HFF-Myc (cell line): ENCODE results near the gene CST9.

ENCODE experiments used
- DNase-seq: peaks from one replicate; pipeline ENCODE4 v3.0.0-alpha.2; 2011; ENCODE audit warnings: low read depth; ENCODE audit errors: extremely low read depth
- H3K4me3 ChIP-seq: replicated peaks from 2 replicates; pipeline ENCODE4 v1.5.1; 2011; ENCODE audit warnings: low read depth, mild to moderate bottlenecking, control low read depth, low read length
- CTCF ChIP-seq: IDR thresholded peaks from 2 replicates; pipeline ENCODE4 v1.5.1; 2012; ENCODE audit warnings: mild to moderate bottlenecking, low read depth, low read length, control low read depth; ENCODE audit errors: missing control alignments

The CST9 gene

GRCh38 chr20:23568320-23568970 lies 37.3 kb downstream of the CST9 start, which contains the start of gene CST9L:
Gene CST9L (minus strand): TSS chr20:23568484. CDS start chr20:23568450, 34 bp downstream.
- no peak within 1 kb of the TSS for H3K4me3 ChIP-seq
- no peak for DNase-seq
- TF ChIP-seq CTCF = no peak

- no peak for TF ChIP-seq CTCF
- H3K4me3 ChIP-seq = no peak overlapping the region
Measured at GRCh38 chr20:23566199-23566932, 39.4 kb downstream of the CST9 start.

GRCh38 chr20:23565503-23566045 lies 40.1 kb downstream of the CST9 start:
- no peak for DNase-seq
- no peak for TF ChIP-seq CTCF
- no peak overlapping the region for H3K4me3 ChIP-seq

More at GRCh38 chr20:23566199-23566932, 39.4 kb downstream of the CST9 start:
- DNase-seq = no peak

GRCh38 chr20:23564927-23565326 lies 40.8 kb downstream of the CST9 start:
- no peak for TF ChIP-seq CTCF
- H3K4me3 ChIP-seq = no peak overlapping the region
- no peak for DNase-seq

GRCh38 chr20:23562721-23563342 lies 42.9 kb downstream of the CST9 start:
- H3K4me3 ChIP-seq = no peak overlapping the region
- no peak for DNase-seq

GRCh38 chr20:23554401-23554800 lies 51.3 kb downstream of the CST9 start:
- no peak for DNase-seq
- TF ChIP-seq CTCF = no peak
- no peak overlapping the region for H3K4me3 ChIP-seq

More at GRCh38 chr20:23562721-23563342, 42.9 kb downstream of the CST9 start:
- no peak for TF ChIP-seq CTCF
